Activated CD4-positive, alpha-beta T cell treated with anti-CD3 and anti-CD28 coated beads, Interleukin-2, Interleukin-6, amounts not matched to agents 100 ng/mL and 50 ng/mL, durations not matched to agents 16 hours and 8 hours (primary cell): ENCODE data around the gene TREML1.
"Not testable (repeated sequence)": the region's sequence is repeated elsewhere in the genome, so short reads cannot be mapped to it uniquely, and the experiment has no call there.

Source experiments
- DNase-seq: peaks from one replicate; pipeline ENCODE4 v3.0.0-alpha.2; 2020

TREML1 gene

DNA sequence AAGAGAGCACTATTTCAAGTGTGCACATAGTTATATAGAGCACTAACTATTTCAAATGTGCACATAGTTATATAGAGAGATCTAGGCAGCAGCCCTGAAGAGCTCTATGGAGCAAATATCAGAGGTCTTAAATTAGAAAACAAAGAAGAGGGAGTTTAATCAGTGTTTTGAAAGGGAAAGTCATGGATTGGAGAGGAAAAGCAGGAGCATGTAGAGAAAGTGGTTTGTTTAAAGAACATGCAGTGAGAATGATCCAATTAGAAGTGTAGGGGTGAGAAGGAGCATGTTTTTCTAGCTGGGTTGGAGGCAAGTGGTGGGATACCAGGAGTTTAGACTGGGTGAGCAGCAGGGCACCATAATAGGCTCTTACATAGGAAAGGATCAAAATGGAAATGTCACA, 17.2 kb downstream of the TREML1 start:
- DNase-seq: no peak

DNA sequence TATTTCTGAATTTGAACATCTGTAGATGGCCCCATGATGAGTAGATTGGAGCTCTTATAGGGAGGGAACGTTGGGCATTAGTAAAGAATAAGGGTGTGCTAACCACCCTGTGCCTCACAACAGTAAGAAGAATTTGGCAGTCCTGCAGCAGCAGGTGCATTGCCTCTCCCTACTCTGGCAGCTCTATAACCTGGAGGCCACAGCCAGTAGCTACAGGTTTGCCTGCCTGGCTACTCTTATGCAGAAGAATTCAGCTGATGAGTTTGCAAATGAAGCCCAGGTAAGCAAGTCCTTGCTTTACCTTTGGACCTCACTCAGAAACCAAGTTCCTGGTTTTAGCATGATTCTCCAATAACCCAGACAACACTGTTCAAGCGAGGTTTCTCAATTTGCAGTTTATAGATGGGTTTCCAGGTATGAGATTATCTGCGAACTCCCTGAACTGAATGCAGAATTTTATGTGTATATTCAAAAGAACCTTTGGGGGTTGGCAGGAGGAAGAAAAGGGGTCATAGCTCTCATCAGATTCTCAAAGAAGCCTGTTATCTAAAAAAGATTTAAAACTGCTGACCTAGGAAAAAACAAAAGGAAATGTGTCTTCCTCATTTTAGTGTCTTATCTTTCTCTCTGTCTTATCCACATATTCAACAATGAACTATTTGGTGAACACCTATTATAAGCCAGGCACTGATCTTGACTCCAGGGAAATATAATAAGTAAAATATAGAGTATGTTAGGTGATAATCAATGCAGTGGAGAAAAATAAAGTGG, 18.9 kb downstream of the TREML1 start:
- DNase-seq: no peak

GRCh38 chr6:41132254-41132653, 21.9 kb downstream of the TREML1 start:
- DNase-seq: no peak

- no peak for DNase-seq
Observed at GRCh38 chr6:41125282-41125681, 28.9 kb downstream of the TREML1 start.

- DNase-seq: no peak
Observed at GRCh38 chr6:41122918-41123317, 31.2 kb downstream of the TREML1 start.

GRCh38 chr6:41122373-41122772, 31.8 kb downstream of the TREML1 start:
- DNase-seq: no peak

DNA sequence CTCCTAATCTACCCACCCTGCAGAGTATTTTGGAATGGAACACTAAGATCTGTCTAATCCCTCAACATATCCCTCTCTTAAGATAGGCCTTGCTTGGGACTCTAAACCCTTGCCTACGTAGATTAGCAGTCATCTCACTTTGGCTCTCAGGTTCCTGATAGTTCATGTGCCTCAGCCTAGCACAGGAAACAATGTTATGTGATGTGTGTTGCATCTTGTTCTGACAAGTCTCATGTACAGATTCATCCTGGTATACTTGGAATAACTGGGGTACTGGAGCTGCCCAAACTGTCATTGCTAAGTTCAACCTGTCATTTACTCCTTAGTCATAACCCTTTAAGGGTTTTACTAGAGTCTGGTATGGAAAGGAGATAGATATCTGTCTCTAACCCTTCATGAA, 34.1 kb downstream of the TREML1 start:
- DNase-seq: no peak

GRCh38 chr6:41119508-41119907, 34.6 kb downstream of the TREML1 start:
- no peak for DNase-seq

DNA sequence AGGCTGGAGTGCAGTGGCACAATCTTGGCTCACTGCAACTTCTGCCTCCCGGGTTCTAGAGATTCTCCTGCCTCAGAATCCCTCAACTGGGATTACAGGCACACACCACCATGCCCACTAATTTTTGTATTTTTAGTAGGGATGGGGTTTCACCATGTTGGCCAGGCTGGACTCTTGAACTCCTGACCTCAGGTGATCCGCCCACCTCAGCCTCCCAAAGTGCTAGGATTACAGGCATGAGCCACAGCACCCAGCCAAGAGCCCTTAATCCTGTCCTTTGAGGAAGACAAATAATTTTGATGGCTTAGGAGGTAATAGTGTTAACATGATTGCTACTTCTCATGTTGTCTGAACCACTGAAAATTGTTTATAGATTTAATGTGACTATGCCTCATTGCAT, 39.1 kb downstream of the TREML1 start:
- DNase-seq: not testable (repeated sequence)

DNA sequence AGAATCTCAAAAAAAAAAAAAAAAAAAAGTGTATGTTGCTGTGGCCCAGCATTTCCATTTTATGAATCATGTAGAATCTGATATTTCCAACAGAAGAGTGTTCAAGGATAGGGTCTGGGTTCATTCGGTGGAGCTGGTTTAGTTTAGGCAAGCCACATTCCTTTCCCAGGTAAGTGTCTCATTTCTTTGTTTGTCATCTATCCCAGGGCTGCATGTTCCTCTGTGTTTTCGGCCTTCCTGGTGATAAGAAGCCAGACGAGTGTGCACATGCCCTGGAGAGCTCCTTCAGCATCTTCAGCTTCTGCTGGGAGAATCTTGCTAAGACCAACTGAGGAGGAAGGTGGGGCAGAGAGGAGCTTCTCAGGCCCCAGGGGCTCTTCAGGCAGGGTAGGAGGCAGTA, 43.1 kb downstream of the TREML1 start:
- no peak for DNase-seq

- DNase-seq: peak; percentile 74
Observed at GRCh38 chr6:41103847-41104246, 50.3 kb downstream of the TREML1 start.

GRCh38 chr6:41100871-41101287, 53.3 kb downstream of the TREML1 start:
- DNase-seq: no peak
